ELR (cell line): ENCODE measurements around the gene CPB2.

ENCODE experiments used
- DNase-seq: peaks from one replicate; pipeline ENCODE4 v3.0.0-alpha.2; 2015; ENCODE audit warnings: low read depth

The CPB2 gene, protein sequence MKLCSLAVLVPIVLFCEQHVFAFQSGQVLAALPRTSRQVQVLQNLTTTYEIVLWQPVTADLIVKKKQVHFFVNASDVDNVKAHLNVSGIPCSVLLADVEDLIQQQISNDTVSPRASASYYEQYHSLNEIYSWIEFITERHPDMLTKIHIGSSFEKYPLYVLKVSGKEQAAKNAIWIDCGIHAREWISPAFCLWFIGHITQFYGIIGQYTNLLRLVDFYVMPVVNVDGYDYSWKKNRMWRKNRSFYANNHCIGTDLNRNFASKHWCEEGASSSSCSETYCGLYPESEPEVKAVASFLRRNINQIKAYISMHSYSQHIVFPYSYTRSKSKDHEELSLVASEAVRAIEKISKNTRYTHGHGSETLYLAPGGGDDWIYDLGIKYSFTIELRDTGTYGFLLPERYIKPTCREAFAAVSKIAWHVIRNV

DNA sequence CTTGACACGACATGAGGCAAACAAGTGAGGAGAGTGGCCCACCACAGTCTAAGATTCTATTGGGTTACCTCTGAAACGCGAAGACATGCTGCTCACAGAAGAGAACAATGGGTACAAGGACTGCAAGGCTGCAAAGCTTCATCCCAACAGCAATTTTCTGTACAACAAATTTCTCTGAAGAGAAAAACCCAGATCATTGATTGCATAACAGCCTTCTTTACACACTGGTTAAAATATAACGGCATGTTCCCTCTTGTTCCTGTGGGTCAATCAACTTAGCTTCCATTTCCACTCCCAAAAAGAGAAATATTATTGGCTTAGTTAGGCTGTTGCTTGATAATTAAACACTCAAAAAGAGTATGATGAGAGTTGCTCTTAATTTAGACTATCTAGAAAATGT, at the start of gene CPB2:
CPB2 (minus strand) TSS at position 166 of the 400 bp plus-strand sequence; CDS start at position 142, 24 bp downstream.
- DNase-seq: no peak

DNA sequence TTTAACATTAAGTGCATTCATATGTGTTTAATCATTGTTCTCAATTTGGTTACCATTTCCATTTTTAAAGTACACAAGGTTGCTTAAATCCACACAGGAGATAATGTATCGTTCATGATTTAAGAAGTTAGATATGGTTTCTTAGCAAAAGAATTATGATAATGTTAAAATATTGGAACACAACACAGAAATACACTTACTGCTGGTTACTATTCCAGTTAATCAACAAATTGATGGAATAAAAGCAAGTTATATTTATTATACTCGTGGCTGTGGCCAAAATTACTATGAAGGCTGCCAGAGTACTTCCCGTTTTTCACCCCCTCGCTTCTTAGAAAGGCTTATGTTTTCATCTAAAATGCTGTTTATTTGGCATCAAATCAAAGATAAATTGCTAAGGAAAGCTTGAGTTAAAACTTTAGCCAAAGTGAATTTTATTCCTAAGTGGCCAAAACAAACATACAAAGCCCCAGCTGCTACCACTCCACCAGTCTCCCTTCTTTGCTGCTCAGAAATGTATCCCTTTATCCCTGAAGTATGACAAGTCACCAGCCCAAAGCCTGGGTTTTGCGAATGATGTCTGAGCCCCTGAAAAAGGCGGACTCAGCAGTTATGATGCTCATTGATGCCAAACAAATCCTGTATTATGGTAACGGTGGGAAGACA, 49.4 kb upstream of the CPB2 start:
- no peak for DNase-seq

GRCh38 chr13:46152627-46153328, 47.9 kb upstream of the CPB2 start:
- no peak for DNase-seq

GRCh38 chr13:46150134-46150693, 45.4 kb upstream of the CPB2 start:
- DNase-seq: no peak

DNA sequence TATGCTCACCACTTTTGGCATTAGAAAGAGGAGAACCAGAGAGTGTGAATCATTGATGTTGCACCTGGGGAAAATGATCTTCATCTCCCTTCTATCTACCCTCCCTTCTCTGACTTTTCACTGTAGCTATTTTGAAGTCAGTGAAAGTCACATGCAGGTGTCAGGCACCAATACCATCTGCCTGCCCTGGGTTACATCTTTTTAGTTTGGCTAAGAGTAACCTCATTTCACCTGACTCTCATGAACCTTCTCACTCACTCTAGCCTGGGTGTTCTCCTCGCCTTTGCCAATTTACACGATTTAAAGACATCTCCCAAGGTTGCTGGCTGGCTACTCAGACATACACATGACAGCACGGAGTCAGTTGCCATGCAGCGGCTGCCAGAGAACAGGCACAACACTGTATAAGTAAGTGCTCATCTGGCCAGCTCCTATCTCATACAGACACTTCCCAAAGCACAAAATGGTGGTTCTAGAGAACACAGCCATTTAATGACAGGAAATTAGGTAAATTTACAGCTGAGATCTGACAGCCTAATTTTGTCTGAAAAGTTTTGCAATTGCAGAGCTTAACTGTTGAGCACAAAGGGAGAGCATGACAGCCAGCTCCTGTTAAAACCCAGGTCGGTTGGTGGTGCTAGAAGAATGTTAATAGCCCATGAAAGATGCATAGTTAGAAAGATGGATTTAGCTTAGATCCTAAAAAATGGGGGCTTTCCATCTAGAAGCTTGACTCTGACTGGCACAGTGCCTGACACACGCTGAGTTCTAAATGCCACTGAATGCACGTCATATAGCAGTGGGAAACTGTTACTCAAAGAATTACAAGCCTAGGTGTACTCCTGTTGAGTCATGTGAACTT, 44.7 kb upstream of the CPB2 start:
- DNase-seq: peak; percentile 71

GRCh38 chr13:46146898-46147297, 42.1 kb upstream of the CPB2 start:
- peak; percentile 31 for DNase-seq

GRCh38 chr13:46145950-46146349, 41.1 kb upstream of the CPB2 start:
- no peak for DNase-seq

- no peak for DNase-seq
These were observed 40.3 kb upstream of the CPB2 start for GRCh38 chr13:46145135-46145534.

DNA sequence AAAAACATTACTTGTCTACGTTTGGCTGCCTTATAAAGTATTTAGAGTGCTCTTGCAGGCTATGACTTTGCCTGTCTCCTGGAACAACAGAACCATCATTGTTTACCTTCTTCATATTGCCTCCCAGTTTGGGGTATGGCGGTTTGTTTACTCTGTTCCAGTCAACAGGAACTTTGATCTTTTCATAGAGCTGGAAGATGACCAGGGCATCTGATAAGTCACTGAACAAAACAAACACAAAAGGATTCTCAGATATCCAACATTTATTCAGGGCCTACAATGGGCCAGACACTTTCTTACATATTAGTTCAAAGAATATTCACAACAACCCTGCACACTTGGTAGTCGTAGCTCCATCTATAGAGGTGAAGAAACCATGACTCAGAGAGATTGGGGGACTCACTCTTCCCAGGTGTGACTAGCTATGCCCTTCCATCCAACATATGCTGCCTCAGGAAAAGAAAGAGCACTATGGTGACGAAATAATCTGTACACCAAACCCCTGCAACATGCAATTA, 38.4 kb upstream of the CPB2 start:
- no peak for DNase-seq

GRCh38 chr13:46142776-46143175, 37.9 kb upstream of the CPB2 start:
- no peak for DNase-seq

GRCh38 chr13:46140044-46140443, 35.2 kb upstream of the CPB2 start:
- DNase-seq: no peak

GRCh38 chr13:46137627-46138317, 32.9 kb upstream of the CPB2 start:
- no peak for DNase-seq

GRCh38 chr13:46136688-46137087, 31.9 kb upstream of the CPB2 start:
- DNase-seq: no peak

DNA sequence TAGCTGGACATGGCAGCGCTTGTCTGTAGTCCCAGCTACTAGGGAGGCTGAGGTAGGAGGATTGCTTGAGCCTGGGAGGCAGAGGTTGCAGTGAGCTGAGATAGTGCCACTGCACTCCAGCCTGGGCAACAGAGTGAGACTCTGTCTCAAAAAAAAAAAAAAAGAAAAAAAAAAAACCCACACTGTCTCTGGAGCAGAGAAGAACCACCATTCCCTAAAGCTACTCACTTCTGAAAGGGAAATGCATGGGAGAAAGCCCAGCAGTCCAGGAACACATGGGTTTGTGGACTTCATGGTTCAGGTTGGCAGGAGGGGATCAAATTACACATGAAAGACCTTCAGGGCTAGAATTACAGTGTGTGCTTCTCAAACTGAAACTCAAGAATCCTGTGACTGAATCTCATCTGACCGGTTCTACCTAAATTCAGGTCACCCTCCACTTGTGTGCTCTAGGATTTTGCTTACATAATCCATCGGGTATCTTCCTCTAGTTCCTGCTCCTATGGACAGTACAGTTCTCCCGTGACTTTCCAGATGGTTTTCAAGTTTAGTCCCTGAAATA, 30.2 kb upstream of the CPB2 start:
- no peak for DNase-seq

DNA sequence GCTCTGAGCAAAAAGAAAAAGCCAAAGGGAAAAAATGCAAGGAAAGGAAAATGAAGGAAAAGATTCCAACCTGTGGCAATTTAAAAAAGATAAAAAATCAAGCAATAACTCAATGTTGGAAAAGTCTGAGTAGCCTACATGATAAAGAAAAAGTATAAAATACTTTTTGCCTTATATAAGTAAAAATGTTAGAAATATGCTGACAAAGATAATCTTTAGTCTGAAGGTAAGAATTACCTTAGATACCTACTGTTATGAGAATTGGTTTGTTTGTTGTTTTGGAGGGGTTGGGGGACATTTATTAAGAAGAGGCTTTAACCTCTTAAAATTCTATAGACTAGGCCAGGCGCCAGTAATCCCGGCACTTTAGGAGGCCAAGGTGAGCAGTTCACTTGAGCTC, 29.7 kb upstream of the CPB2 start:
- DNase-seq: no peak

DNA sequence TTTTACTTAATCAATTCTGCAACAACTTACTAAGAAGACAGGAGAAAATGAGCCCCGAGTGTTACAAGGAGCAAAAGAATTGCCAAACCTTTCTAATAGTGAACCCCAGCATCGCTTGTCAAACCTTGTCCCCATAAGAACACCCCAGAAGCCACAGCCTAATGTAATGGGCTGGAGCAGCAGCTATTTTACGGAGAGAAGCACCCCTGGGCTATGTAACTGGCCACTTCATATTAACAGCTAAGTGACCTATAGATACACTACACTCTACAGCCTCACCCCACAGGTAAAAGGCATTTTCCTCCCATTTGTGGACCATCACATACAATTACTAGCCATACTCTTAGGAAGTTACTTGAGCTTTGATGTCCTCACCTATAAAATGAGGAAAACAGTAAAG, 27.3 kb upstream of the CPB2 start:
- no peak for DNase-seq

- DNase-seq: no peak
These were observed 26.9 kb upstream of the CPB2 start for GRCh38 chr13:46131705-46132104.

DNA sequence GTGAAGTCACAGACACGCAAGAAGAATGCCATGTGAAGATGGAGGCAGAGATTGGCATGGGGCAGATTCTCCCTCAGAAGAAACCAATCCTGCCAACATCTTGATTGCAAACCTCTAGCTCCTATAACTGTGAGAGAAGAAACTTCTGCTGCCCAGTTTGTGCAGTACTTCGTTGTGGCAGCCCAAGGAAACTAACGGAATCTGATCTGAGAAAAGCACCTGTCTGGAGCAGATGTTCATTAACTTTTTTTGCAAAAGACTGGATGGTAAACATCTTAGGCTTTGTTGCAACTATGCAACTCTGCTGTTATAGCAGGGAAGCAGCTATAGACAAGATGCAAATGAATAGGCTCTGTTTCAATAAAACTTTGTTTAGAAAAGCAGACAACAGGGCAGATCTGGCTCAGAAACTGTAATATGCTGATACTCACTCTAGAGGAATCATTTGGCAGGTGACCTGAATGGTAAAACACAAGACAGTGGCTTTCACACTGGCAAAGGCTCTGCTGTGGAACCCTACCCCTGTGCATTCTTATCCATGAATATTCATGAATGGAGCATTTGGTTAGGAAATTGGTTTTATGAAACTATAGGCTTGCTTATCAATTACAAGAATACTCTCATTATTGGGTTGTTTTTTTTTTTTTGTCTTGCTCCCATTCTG, 25.3 kb upstream of the CPB2 start:
- DNase-seq: no peak

- no peak for DNase-seq
These were observed 24.3 kb upstream of the CPB2 start for GRCh38 chr13:46129124-46129523.
